Activated CD8-positive, alpha-beta T cell treated with anti-CD3 and anti-CD28 coated beads for 36 hours (primary cell): ENCODE data around the gene AHRR. TPM values are rescaled to one million over a fixed set of nuclear protein-coding genes. Genes with fewer than 3 reads are reported as not detected.

Experiments used
- ATAC-seq: fragments of 200-7000 bp; cut with Tn5 transposase; one replicate; pipeline ENCODE4 v1.10.0; 2021; ENCODE audit warnings: mild to moderate bottlenecking, moderate library complexity
- CTCF ChIA-PET: fragments of 350-600 bp; sonication (Branson Sonifier 250); formaldehyde crosslinking; loops from one replicate; lab custom pipeline; 2021; ENCODE audit warnings: antibody characterized with exemption; lab: Charles Lee
- POLR2A ChIA-PET: fragments of 350-600 bp; sonication (Branson Sonifier 250); formaldehyde crosslinking; loops from one replicate; lab custom pipeline; 2021; ENCODE audit warnings: antibody characterized with exemption; lab: Charles Lee
- DNase-seq: peaks from one replicate; pipeline ENCODE4 v3.0.0-alpha.2; 2020
- H3K27ac Mint-ChIP-seq: one replicate; pipeline ENCODE4 v1.8.0; 2021; ENCODE audit warnings: mild to moderate bottlenecking, mixed read lengths
- H3K27me3 Mint-ChIP-seq: one replicate; pipeline ENCODE4 v1.8.0; 2021; ENCODE audit warnings: mixed read lengths
- H3K36me3 Mint-ChIP-seq: one replicate; pipeline ENCODE4 v1.8.0; 2021; ENCODE audit warnings: low read depth, mixed read lengths
- H3K4me1 Mint-ChIP-seq: one replicate; pipeline ENCODE4 v1.8.0; 2021; ENCODE audit warnings: low read depth, mixed read lengths
- H3K4me3 Mint-ChIP-seq: one replicate; pipeline ENCODE4 v1.8.0; 2021; ENCODE audit warnings: mild to moderate bottlenecking, moderate library complexity, mixed read lengths
- H3K9me3 Mint-ChIP-seq: one replicate; pipeline ENCODE4 v1.8.0; 2021; ENCODE audit warnings: mixed read lengths
- intact Hi-C: fragments of 100-400 bp; cut with micrococcal nuclease; formaldehyde crosslinking; loops from one replicate; pipeline ENCODE4 v1.10.0; 2022
- total RNA-seq, 2 experiments: library from RNA; stranded (reverse); gene quantifications; one replicate each; pipeline ENCODE4 v1.2.3, GENCODE V29; 2021
- TF ChIP-seq, protein P1 (sequence below): fragments of 200-600 bp; IDR thresholded peaks from one replicate; pipeline ENCODE4 v1.8.0; 2022; ENCODE audit warnings: antibody characterized with exemption, mild to moderate bottlenecking

AHRR gene
- total RNA-seq, 2 experiments from 2014 or later: 26.3 to 27.9 TPM

DNA sequence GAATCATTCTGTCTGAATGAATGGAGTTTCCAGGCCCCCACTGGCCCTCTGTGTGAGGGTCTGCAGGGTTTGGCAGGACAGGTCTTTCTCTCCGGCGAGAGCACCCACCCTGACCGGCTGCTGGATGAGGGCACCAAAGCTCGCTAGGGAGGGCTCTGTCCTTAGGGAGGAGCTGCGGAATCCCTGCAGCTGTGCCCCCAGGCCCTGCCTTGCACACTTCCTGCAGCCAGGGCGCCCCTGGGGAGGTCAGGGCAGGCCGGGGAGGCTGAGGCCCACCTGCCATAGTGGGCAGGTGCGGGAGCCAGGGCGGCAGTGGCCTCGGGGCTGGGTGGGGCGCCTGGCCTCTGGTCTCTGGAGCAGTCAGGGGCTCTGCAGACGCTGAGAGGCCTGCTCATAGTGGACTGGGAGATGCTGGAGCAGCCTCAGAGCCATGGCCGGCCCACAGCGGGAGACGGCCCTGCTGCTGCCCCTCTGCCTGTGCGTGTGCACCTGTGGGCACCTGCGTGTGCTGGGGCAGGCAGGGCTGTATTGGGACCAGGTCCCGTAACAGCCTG is 157.5 kb downstream of the AHRR start:
- ChIA-PET POLR2A (no interaction called here), CTCF (no interaction called here)
- no peak overlapping the region for H3K4me3 Mint-ChIP-seq
- H3K9me3 Mint-ChIP-seq: no peaks in the 10 kb centered on the region
- ATAC-seq: no peak
- peaks cover 8% of the 10 kb centered on the region for H3K36me3 Mint-ChIP-seq
- no peak for DNase-seq
- H3K4me1 Mint-ChIP-seq: no peaks in the 10 kb centered on the region
- H3K27me3 Mint-ChIP-seq: peaks cover 4% of the 10 kb centered on the region
- H3K27ac Mint-ChIP-seq: no peak overlapping the region
- TF ChIP-seq, protein P1, sequence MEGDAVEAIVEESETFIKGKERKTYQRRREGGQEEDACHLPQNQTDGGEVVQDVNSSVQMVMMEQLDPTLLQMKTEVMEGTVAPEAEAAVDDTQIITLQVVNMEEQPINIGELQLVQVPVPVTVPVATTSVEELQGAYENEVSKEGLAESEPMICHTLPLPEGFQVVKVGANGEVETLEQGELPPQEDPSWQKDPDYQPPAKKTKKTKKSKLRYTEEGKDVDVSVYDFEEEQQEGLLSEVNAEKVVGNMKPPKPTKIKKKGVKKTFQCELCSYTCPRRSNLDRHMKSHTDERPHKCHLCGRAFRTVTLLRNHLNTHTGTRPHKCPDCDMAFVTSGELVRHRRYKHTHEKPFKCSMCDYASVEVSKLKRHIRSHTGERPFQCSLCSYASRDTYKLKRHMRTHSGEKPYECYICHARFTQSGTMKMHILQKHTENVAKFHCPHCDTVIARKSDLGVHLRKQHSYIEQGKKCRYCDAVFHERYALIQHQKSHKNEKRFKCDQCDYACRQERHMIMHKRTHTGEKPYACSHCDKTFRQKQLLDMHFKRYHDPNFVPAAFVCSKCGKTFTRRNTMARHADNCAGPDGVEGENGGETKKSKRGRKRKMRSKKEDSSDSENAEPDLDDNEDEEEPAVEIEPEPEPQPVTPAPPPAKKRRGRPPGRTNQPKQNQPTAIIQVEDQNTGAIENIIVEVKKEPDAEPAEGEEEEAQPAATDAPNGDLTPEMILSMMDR: no peak
- intact Hi-C loops: no loop called here

DNA sequence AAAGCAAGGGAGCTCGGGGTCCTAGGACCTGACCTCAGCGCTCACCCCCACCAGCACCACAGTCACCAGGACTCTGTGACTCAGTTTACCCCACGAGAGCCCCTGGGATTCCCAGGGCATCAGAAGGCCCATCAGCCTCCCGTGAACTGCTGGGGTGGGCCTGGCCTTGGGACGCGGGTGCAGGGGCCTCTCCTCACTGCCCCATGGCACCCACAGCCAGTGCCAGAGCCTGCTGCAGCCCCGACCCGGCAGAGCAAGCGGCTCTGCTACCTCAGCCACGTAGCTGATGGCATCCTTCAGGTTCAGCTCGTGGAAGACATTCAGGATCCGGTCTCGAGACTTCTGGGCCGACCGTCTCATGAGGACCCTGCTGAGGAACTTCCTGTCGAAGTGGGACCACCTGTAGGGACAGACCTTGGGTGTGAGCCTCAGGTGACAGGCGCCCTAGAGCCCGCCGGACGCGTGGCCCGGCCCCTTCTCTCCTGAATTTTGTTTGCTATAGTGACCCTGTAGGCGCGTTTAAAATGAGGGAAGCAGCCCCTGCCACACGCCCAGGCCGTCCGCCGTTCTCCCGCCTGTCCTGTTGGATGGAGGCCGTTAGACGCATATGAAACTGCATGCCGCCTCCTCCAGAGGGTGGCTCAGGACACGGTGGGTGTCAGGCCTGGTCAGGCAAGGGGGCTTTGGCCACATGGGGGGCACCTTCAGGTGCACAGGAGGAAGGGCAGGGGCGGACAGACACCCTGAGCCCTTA is 158.2 kb downstream of the AHRR start:
- intact Hi-C loops: no loop called here
- POLR2A ChIA-PET: interaction anchor here (1.0 kb wide), 1 partner anchor 24 kb away, joined by 3 read pairs; no protein-coding TSS in a partner anchor
- CTCF ChIA-PET: interaction anchor here (1.0 kb wide), 1 partner anchor 33 kb away, joined by 3 read pairs; no protein-coding TSS in a partner anchor

DNA sequence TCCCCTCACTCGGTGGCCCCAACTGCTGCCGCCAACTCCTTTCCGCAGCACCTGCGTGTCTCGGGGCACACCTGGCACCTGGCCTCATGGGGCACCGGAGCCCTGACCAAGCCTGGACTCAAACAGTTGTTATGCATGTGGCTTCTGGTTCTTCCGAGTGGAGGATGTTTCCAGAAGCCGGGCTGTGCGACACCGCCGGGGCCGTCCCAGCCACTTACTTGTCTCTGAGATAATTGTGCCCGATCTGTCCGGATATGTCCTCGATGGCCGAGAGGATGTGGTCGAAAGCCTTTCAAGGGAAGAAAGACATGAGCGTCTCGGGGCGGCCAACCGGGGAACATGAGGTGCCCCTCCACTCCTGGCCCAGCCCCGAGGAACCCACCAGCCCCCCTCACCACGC is 159.8 kb downstream of the AHRR start:
- H3K9me3 Mint-ChIP-seq: no peaks in the 10 kb centered on the region
- CTCF ChIA-PET: no interaction called here
- POLR2A ChIA-PET: no interaction called here
- ATAC-seq (no peak), DNase-seq (no peak)
- no peak overlapping the region for H3K4me3 Mint-ChIP-seq
- peaks cover 7% of the 10 kb centered on the region for H3K4me1 Mint-ChIP-seq
- TF ChIP-seq, protein P1: no peak
- intact Hi-C loops: no loop called here
- H3K27ac Mint-ChIP-seq: no peak overlapping the region
- H3K27me3 Mint-ChIP-seq: peaks cover 2% of the 10 kb centered on the region
- peaks cover 5% of the 10 kb centered on the region for H3K36me3 Mint-ChIP-seq

More for the DNA sequence above, 158.2 kb downstream of the AHRR start:
- Mint-ChIP-seq H3K27ac (no peak overlapping the region), H3K27me3 (peaks cover 4% of the 10 kb centered on the region), H3K9me3 (no peaks in the 10 kb centered on the region), H3K36me3 (peaks cover 8% of the 10 kb centered on the region), H3K4me3 (no peak overlapping the region), H3K4me1 (no peaks in the 10 kb centered on the region)
- no peak for ATAC-seq
- DNase-seq: no peak
- TF ChIP-seq, protein P1: no peak

DNA sequence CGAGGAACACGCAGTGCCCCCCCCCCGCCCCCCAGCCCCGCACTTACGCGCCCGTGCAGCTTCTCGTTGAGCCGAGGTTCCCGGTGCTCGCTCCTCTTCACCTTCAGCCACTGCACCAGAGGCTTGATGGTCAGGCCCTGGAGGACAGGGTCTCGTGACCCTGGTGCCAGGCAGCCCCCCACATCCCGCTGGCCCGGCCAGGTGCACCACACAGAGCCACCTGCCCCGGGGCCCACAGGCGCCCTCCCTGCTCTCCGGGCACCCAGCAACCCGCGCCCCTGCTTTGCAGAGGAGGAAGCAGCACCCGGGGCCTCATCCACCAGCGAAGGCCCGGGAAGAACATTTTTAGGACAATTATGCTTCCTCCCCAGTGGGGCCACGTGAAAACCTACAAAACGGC is 160.5 kb downstream of the AHRR start:
- Mint-ChIP-seq H3K27me3 (peaks cover 2% of the 10 kb centered on the region), H3K36me3 (peaks cover 4% of the 10 kb centered on the region), H3K4me1 (peaks cover 9% of the 10 kb centered on the region), H3K27ac (no peak overlapping the region), H3K9me3 (no peaks in the 10 kb centered on the region), H3K4me3 (no peak overlapping the region)
- POLR2A ChIA-PET: no interaction called here
- intact Hi-C loops: no loop called here
- CTCF ChIA-PET: no interaction called here
- no peak for ATAC-seq
- TF ChIP-seq, protein P1: no peak
- no peak for DNase-seq

DNA sequence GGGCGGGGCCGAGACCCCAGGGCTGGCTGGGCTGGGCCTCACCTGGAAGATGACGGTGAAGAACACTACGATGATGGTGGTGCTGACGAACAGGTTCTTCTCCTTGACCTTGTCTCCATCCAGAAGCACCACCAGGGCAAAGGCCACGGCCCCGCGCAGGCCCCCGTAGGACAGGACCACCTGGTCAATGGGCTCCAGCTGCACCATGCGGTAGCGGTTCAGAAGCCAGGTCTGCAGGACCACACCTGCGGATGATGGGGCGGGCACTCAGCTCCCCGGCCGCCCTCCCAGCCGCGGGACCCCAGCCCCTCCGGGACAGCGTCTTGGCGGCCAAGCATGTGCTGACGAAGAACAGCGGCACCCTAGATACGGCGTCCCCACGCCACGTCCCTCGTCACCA is 161.0 kb downstream of the AHRR start:
- DNase-seq (no peak), ATAC-seq (no peak)
- peaks cover 2% of the 10 kb centered on the region for H3K36me3 Mint-ChIP-seq
- ChIA-PET POLR2A (no interaction called here), CTCF (no interaction called here)
- no peaks in the 10 kb centered on the region for H3K9me3 Mint-ChIP-seq
- H3K27me3 Mint-ChIP-seq: peaks cover 2% of the 10 kb centered on the region
- H3K4me1 Mint-ChIP-seq: peaks cover 9% of the 10 kb centered on the region
- H3K4me3 Mint-ChIP-seq: no peak overlapping the region
- TF ChIP-seq, protein P1: no peak
- H3K27ac Mint-ChIP-seq: no peak overlapping the region
- intact Hi-C loops: no loop called here
